Caco-2 (cell line): ENCODE data around the gene UBASH3B. TPM values are rescaled to one million over a fixed set of nuclear protein-coding genes. Genes with fewer than 3 reads are reported as not detected.
"Not testable (repeated sequence)": the region's sequence is repeated elsewhere in the genome, so short reads cannot be mapped to it uniquely, and the experiment has no call there.

Experiments
- BruUV-seq: library from RNA; stranded (reverse); fragments of 400-500 nt; replicated peaks from 2 replicates; lab custom pipeline; 2021; lab: Mats Ljungman, UMichigan
- CTCF ChIA-PET: fragments of 300-600 bp; sonication (Branson Sonifier 250); formaldehyde crosslinking; loops from one replicate; lab custom pipeline; 2022; ENCODE audit warnings: antibody characterized with exemption; lab: Charles Lee
- POLR2A ChIA-PET: fragments of 300-600 bp; sonication (Branson Sonifier 250); formaldehyde crosslinking; loops from one replicate; lab custom pipeline; 2022; ENCODE audit warnings: antibody characterized with exemption; lab: Charles Lee
- DNase-seq, 2 experiments: peaks; one replicate each; pipeline versions ENCODE4 v3.0.0 to v3.0.0-alpha.2; 2020 to 2022
- H3K27me3 ChIP-seq: replicated peaks from 2 replicates; pipeline ENCODE4 v1.6.0; 2011; ENCODE audit warnings: low read length; ENCODE audit not compliant: control insufficient read depth, insufficient read depth
- H3K36me3 ChIP-seq: 2 replicates; pipeline ENCODE4 v1.5.1; 2011; ENCODE audit warnings: low read length; ENCODE audit not compliant: control insufficient read depth, insufficient read depth
- H3K4me1 ChIP-seq: fragments of 250-450 bp; sonication (Bioruptor Pico); 2 replicates; pipeline ENCODE4 v1.5.1; 2020; ENCODE audit warnings: mild to moderate bottlenecking
- H3K4me3 ChIP-seq: 2 replicates; pipeline ENCODE4 v1.5.1; 2011; ENCODE audit warnings: low read depth, mild to moderate bottlenecking, control low read depth, low read length
- H3K9me3 ChIP-seq: fragments of 250-450 bp; sonication (Bioruptor Pico); 2 replicates; pipeline ENCODE4 v1.5.1; 2020; ENCODE audit warnings: mild to moderate bottlenecking, moderate library complexity
- H3K27ac Mint-ChIP-seq: one replicate; pipeline ENCODE4 v1.8.0; 2022; ENCODE audit warnings: mixed read lengths; ENCODE audit not compliant: unreplicated experiment
- H3K27me3 Mint-ChIP-seq: one replicate; pipeline ENCODE4 v1.8.0; 2022; ENCODE audit warnings: mixed read lengths; ENCODE audit not compliant: insufficient read depth, unreplicated experiment
- H3K36me3 Mint-ChIP-seq: one replicate; pipeline ENCODE4 v1.8.0; 2022; ENCODE audit warnings: mild to moderate bottlenecking, mixed read lengths; ENCODE audit not compliant: insufficient read depth, unreplicated experiment
- H3K4me1 Mint-ChIP-seq: one replicate; pipeline ENCODE4 v1.8.0; 2022; ENCODE audit warnings: low read depth, mixed read lengths; ENCODE audit not compliant: unreplicated experiment
- H3K4me3 Mint-ChIP-seq: one replicate; pipeline ENCODE4 v1.8.0; 2022; ENCODE audit warnings: mild to moderate bottlenecking, moderate library complexity, mixed read lengths; ENCODE audit not compliant: unreplicated experiment
- H3K9me3 Mint-ChIP-seq: one replicate; pipeline ENCODE4 v1.8.0; 2022; ENCODE audit warnings: mixed read lengths; ENCODE audit not compliant: unreplicated experiment
- intact Hi-C: fragments of 100-400 bp; cut with micrococcal nuclease; formaldehyde crosslinking; loops from one replicate; pipeline ENCODE4 v1.10.0; 2022; ENCODE audit not compliant: unreplicated experiment
- total RNA-seq: library from RNA; stranded (reverse); gene quantifications from 2 replicates; pipeline ENCODE4 v1.2.3, GENCODE V29; 2022
- TF ChIP-seq, protein P1 (sequence below), 2 experiments: fragments of 200-600 bp in 1 of 2; IDR thresholded peaks; 1 replicate in 1 of 2; 2 replicates in 1 of 2; pipeline versions ENCODE4 v1.5.1 to v1.8.0; 2011 to 2022; ENCODE audit warnings: antibody characterized with exemption in 1 of 2, control low read depth in 1 of 2, inconsistent platforms in 1 of 2, low read depth in 1 of 2, low read length in 1 of 2, mild to moderate bottlenecking in 1 of 2, moderate library complexity in 1 of 2; ENCODE audit not compliant: insufficient read depth in 1 of 2, severe bottlenecking in 1 of 2, unreplicated experiment in 1 of 2

UBASH3B gene
- total RNA-seq, 1 experiment from 2014 or later, result 21.5 TPM

DNA sequence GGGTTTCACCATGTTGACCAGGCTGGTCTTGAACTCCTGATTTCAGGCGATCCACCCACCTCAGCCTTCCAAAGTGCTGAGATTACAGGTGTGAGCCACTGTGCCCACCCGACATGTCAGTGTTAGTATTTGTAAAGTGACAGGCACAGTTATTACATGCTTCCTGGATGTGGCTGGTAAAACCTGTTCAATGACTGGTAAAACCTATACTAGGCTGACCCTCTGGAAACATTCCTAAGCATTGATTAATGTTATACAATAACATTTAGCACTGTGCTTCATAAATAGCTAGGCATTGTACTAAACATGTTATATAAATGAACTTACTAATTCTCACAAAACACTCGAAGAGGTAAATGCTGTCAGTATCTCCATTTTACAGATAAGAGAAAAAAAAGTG lies 206.1 kb downstream of the UBASH3B start:
- BruUV-seq, result no TSS peak
- intact Hi-C loops, result loop anchor here (5.0 to 10.0 kb wide), 2 partner anchors 51 to 613 kb away; no protein-coding TSS in a partner anchor

DNA sequence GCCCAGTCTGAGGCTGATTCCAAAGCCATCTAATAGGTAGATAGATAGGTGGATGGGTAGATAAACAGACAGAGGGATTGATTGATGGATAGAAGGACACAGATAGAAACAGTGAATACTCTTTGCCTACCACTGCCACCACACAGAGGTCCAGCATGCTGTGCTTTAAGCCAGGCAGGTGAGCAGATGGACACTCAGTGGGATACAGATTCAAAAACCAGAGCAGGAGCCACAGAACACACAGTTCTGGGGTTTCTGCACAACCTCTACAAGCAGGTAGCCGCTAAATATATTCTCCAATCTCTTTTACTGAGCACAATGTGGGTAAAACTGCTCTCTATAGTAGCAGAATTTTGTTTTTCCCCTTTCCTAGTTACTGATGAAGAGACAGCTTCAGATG lies 206.6 kb downstream of the UBASH3B start:
- H3K4me3 Mint-ChIP-seq, result no peak overlapping the region
- TF ChIP-seq, protein P1, sequence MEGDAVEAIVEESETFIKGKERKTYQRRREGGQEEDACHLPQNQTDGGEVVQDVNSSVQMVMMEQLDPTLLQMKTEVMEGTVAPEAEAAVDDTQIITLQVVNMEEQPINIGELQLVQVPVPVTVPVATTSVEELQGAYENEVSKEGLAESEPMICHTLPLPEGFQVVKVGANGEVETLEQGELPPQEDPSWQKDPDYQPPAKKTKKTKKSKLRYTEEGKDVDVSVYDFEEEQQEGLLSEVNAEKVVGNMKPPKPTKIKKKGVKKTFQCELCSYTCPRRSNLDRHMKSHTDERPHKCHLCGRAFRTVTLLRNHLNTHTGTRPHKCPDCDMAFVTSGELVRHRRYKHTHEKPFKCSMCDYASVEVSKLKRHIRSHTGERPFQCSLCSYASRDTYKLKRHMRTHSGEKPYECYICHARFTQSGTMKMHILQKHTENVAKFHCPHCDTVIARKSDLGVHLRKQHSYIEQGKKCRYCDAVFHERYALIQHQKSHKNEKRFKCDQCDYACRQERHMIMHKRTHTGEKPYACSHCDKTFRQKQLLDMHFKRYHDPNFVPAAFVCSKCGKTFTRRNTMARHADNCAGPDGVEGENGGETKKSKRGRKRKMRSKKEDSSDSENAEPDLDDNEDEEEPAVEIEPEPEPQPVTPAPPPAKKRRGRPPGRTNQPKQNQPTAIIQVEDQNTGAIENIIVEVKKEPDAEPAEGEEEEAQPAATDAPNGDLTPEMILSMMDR (IDR thresholded peaks at IDR 0.05; ENCODE audit: insufficient read depth in 1 of 2, low read depth in 1 of 2, low read length in 1 of 2, severe bottlenecking in 1 of 2, unreplicated experiment in 1 of 2), result no peak
- intact Hi-C loops, result loop anchor here (5.0 to 10.0 kb wide), 2 partner anchors 50 to 613 kb away; no protein-coding TSS in a partner anchor
- CTCF ChIA-PET, result interaction anchor here (0.6 kb wide), 1 partner anchor 156 kb away, joined by 4 read pairs; no protein-coding TSS in a partner anchor
- POLR2A ChIA-PET, result interaction anchor here (0.8 kb wide), 1 partner anchor 200 kb away, joined by 7 read pairs; the partner anchor contains the start of gene HSPA8
- DNase-seq, result no peak
- no peaks in the 10 kb centered on the region for H3K9me3 Mint-ChIP-seq
- no peaks in the 10 kb centered on the region for H3K4me1 Mint-ChIP-seq
- no TSS peak for BruUV-seq
- peaks cover 37% of the 10 kb centered on the region for H3K27me3 Mint-ChIP-seq
- H3K36me3 ChIP-seq, result no peaks in the 10 kb centered on the region
- H3K27me3 ChIP-seq, result no peaks in the 10 kb centered on the region
- H3K27ac Mint-ChIP-seq, result no peak overlapping the region
- H3K4me1 ChIP-seq, result peaks cover 8% of the 10 kb centered on the region; the same call in 1 of the 2 replicates
- no peaks in the 10 kb centered on the region for H3K36me3 Mint-ChIP-seq
- H3K4me3 ChIP-seq, result no peak overlapping the region
- H3K9me3 ChIP-seq, result no peaks in the 10 kb centered on the region

More for the DNA sequence above, 206.1 kb downstream of the UBASH3B start:
- peaks cover 35% of the 10 kb centered on the region for H3K27me3 Mint-ChIP-seq
- TF ChIP-seq, protein P1 (IDR thresholded peaks at IDR 0.05; ENCODE audit: insufficient read depth in 1 of 2, low read depth in 1 of 2, low read length in 1 of 2, severe bottlenecking in 1 of 2, unreplicated experiment in 1 of 2), result no peak
- no peaks in the 10 kb centered on the region for H3K9me3 Mint-ChIP-seq
- no peaks in the 10 kb centered on the region for H3K36me3 Mint-ChIP-seq
- H3K4me1 ChIP-seq, result peaks cover 8% of the 10 kb centered on the region; the same call in 1 of the 2 replicates
- H3K9me3 ChIP-seq, result no peaks in the 10 kb centered on the region
- POLR2A ChIA-PET, result no interaction called here
- no peaks in the 10 kb centered on the region for H3K4me1 Mint-ChIP-seq
- CTCF ChIA-PET, result no interaction called here
- DNase-seq, result no peak
- H3K27me3 ChIP-seq, result no peaks in the 10 kb centered on the region
- no peak overlapping the region for H3K4me3 Mint-ChIP-seq
- no peaks in the 10 kb centered on the region for H3K36me3 ChIP-seq
- H3K4me3 ChIP-seq, result no peak overlapping the region
- no peak overlapping the region for H3K27ac Mint-ChIP-seq

DNA sequence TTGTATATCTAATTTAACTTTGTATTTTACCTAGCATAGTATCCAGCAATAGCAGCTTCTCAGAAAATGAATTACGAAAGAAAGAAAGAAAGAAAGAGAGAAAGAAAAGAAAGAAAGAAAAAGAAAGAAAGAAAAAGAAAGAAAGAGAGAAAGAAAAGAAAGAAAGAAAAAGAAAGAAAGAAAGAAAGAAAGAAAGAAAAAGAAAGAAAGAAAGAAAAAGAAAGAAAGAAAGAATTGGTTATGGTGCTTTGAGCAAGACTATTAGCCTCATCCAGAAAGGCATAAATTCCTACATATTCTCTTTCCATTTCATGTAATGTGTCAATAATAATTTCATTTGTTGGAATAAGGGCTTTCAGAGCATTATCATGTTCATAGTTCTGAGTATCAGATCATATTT lies 207.6 kb downstream of the UBASH3B start:
- BruUV-seq, H3K9me3 Mint-ChIP-seq, H3K36me3 Mint-ChIP-seq, H3K4me3 ChIP-seq, H3K9me3 ChIP-seq, H3K36me3 ChIP-seq, H3K27me3 ChIP-seq, H3K27ac Mint-ChIP-seq, H3K4me1 Mint-ChIP-seq, H3K4me1 ChIP-seq, DNase-seq, H3K4me3 Mint-ChIP-seq: not testable (repeated sequence)
- intact Hi-C loops, result loop anchor here (1.0 to 10.0 kb wide), 4 partner anchors 49 to 612 kb away; no protein-coding TSS in a partner anchor
- ChIA-PET POLR2A (interaction anchor here (0.8 kb wide), 1 partner anchor 199 kb away, joined by 7 read pairs; the partner anchor contains the start of gene HSPA8), CTCF (interaction anchor here (0.6 to 1.8 kb wide), 10 partner anchors 9 to 613 kb away, joined by 3 to 25 read pairs (median 6); partner anchors contain the start of gene HSPA8)
- H3K27me3 Mint-ChIP-seq, result peaks cover 43% of the 10 kb centered on the region
